Measurements from ENCODE around the gene TOPORS.
A peak's percentile ranks its signal among the peaks of the same experiment; 100 is the strongest.
"Not testable (repeated sequence)": the region's sequence is repeated elsewhere in the genome, so short reads cannot be mapped to it uniquely, and the experiment has no call there.

The TOPORS gene

GRCh38 chr9:32558408-32558934 is 6.1 kb upstream of the TOPORS start:
- FAIRE-seq, result no peak

GRCh38 chr9:32554591-32554990 is 2.2 kb upstream of the TOPORS start:
- FAIRE-seq, result no peak

GRCh38 chr9:32554107-32554506 is 1.7 kb upstream of the TOPORS start:
- FAIRE-seq, result no peak

GRCh38 chr9:32551276-32552051 is 922 bp downstream of the TOPORS start:
- FAIRE-seq, result no peak

GRCh38 chr9:32550562-32551275 is 1.7 kb downstream of the TOPORS start:
- peak; percentile 85 for FAIRE-seq

GRCh38 chr9:32550150-32550561 is 2.2 kb downstream of the TOPORS start:
- no peak for FAIRE-seq

- FAIRE-seq, result not testable (repeated sequence)
These were observed 4.2 kb downstream of the TOPORS start for GRCh38 chr9:32548213-32548612.

GRCh38 chr9:32545884-32546283 is 6.5 kb downstream of the TOPORS start:
- FAIRE-seq, result no peak

- FAIRE-seq, result no peak
These were observed 9.3 kb downstream of the TOPORS start for GRCh38 chr9:32543047-32543446.

GRCh38 chr9:32533816-32534215 is 18.6 kb downstream of the TOPORS start:
- FAIRE-seq, result no peak

GRCh38 chr9:32533336-32533735 is 19.1 kb downstream of the TOPORS start:
- no peak for FAIRE-seq

- FAIRE-seq, result no peak
These were observed 25.7 kb downstream of the TOPORS start for GRCh38 chr9:32526707-32527048.

GRCh38 chr9:32526041-32526706 is 26.2 kb downstream of the TOPORS start, which contains the start of gene RIGI:
Gene RIGI, minus strand, starts transcription at chr9:32526196. Its CDS starts 30 bp downstream, at chr9:32526166.
- FAIRE-seq, result peak; percentile 95

- FAIRE-seq, result no peak
These were observed 26.7 kb downstream of the TOPORS start for GRCh38 chr9:32525709-32526030.

- FAIRE-seq, result no peak
These were observed 27.3 kb downstream of the TOPORS start for GRCh38 chr9:32524892-32525708.

GRCh38 chr9:32524558-32524891 is 27.9 kb downstream of the TOPORS start:
- FAIRE-seq, result not testable (repeated sequence)

- no peak for FAIRE-seq
These were observed 28.5 kb downstream of the TOPORS start for GRCh38 chr9:32523910-32524309.

- FAIRE-seq, result peak; percentile 87
These were observed 34.1 kb downstream of the TOPORS start for GRCh38 chr9:32518276-32518675.

- FAIRE-seq, result no peak
These were observed 36.1 kb downstream of the TOPORS start for GRCh38 chr9:32516241-32516640.

GRCh38 chr9:32508728-32509127 is 43.7 kb downstream of the TOPORS start:
- FAIRE-seq, result no peak

GRCh38 chr9:32503008-32503407 is 49.4 kb downstream of the TOPORS start:
- FAIRE-seq, result no peak

- no peak for FAIRE-seq
These were observed 49.9 kb downstream of the TOPORS start for GRCh38 chr9:32502464-32502863.

GRCh38 chr9:32501868-32502267 is 50.5 kb downstream of the TOPORS start:
- FAIRE-seq, result no peak
